ENCODE data around the gene OR5K3.

The OR5K3 gene

GRCh38 chr3:98406034-98406433 is 15.6 kb downstream of the OR5K3 start:
- H3F3A ChIP-seq (ENCODE audit: control insufficient read depth, insufficient read depth) = no peaks in the 10 kb centered on the region
- TF ChIP-seq EZH2phosphoT487 (IDR thresholded peaks at IDR 0.05; ENCODE audit: borderline replicate concordance, low read length) = no peak
- TF ChIP-seq, protein P1, sequence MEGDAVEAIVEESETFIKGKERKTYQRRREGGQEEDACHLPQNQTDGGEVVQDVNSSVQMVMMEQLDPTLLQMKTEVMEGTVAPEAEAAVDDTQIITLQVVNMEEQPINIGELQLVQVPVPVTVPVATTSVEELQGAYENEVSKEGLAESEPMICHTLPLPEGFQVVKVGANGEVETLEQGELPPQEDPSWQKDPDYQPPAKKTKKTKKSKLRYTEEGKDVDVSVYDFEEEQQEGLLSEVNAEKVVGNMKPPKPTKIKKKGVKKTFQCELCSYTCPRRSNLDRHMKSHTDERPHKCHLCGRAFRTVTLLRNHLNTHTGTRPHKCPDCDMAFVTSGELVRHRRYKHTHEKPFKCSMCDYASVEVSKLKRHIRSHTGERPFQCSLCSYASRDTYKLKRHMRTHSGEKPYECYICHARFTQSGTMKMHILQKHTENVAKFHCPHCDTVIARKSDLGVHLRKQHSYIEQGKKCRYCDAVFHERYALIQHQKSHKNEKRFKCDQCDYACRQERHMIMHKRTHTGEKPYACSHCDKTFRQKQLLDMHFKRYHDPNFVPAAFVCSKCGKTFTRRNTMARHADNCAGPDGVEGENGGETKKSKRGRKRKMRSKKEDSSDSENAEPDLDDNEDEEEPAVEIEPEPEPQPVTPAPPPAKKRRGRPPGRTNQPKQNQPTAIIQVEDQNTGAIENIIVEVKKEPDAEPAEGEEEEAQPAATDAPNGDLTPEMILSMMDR (IDR thresholded peaks at IDR 0.05; ENCODE audit: low read depth, low read length, poor library complexity, severe bottlenecking) = no peak
- no peaks in the 10 kb centered on the region for H3K27me3 ChIP-seq (ENCODE audit: control insufficient read depth, low read length)
- H3K4me1 ChIP-seq (ENCODE audit: control insufficient read depth, low read length) = peaks cover 13% of the 10 kb centered on the region
- no peaks in the 10 kb centered on the region for H4K20me1 ChIP-seq (ENCODE audit: control insufficient read depth, insufficient read depth, low read depth, low read length)
- no peaks in the 10 kb centered on the region for H3K9me3 ChIP-seq (ENCODE audit: control insufficient read depth, insufficient read depth, low read length)
- H3K27ac ChIP-seq (ENCODE audit: low read depth, low read length) = no peak overlapping the region
- 0 out of 2 replicates have a peak overlapping the region, but pooled peaks have one; percentile 35 for H3K4me3 ChIP-seq (ENCODE audit: low read length)
- no peaks in the 10 kb centered on the region for H3K36me3 ChIP-seq (ENCODE audit: control insufficient read depth, low read length)
- no peaks in the 10 kb centered on the region for H3K9me2 ChIP-seq (replicated peaks; ENCODE audit: control insufficient read depth, low read length)
- peak overlapping the region; percentile 66 for H3K4me2 ChIP-seq (ENCODE audit: low read length)
- H3K79me2 ChIP-seq (ENCODE audit: control insufficient read depth, low read length) = no peaks in the 10 kb centered on the region

- Histone ChIP-seq H3K4me2 (ENCODE audit: low read length) (no peak overlapping the region), H3K79me2 (ENCODE audit: control insufficient read depth, low read length) (no peaks in the 10 kb centered on the region), H3K4me1 (ENCODE audit: control insufficient read depth, low read length) (no peaks in the 10 kb centered on the region), H3K27ac (ENCODE audit: low read depth, low read length) (no peak overlapping the region), H3K36me3 (ENCODE audit: control insufficient read depth, low read length) (no peaks in the 10 kb centered on the region), H3K27me3 (ENCODE audit: control insufficient read depth, low read length) (no peaks in the 10 kb centered on the region), H3K9me2 (replicated peaks; ENCODE audit: control insufficient read depth, low read length) (no peaks in the 10 kb centered on the region), H3K4me3 (ENCODE audit: low read length) (no peak overlapping the region), H3K9me3 (ENCODE audit: control insufficient read depth, insufficient read depth, low read length) (peaks cover 19% of the 10 kb centered on the region), H4K20me1 (ENCODE audit: control insufficient read depth, insufficient read depth, low read depth, low read length) (no peaks in the 10 kb centered on the region), H3F3A (ENCODE audit: control insufficient read depth, insufficient read depth) (no peaks in the 10 kb centered on the region)
- TF ChIP-seq EZH2phosphoT487 (IDR thresholded peaks at IDR 0.05; ENCODE audit: borderline replicate concordance, low read length) = no peak
Measured at GRCh38 chr3:98432575-98432974, 42.1 kb downstream of the OR5K3 start.

DNA sequence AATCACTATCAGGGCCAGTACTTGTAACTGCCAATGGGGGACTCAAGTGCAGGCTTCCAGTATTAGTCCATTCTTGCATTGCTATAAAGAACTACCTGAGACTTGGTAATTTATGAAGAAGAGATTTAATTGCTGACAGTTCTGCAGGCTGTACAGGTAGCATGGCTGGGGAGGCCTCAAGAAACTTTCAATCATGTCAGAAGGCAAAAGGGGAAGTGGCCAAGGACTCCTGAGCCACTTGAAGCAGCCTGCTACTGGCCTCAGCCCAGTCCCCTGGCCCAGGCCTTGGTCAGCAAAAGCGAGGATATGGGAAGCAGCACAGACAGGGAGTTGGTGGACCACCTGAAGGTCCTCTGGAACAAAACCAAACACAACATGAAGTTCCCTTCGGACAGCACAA is 43.3 kb downstream of the OR5K3 start:
- H3F3A ChIP-seq (ENCODE audit: control insufficient read depth, insufficient read depth) = no peaks in the 10 kb centered on the region
- no peaks in the 10 kb centered on the region for H3K9me2 ChIP-seq (replicated peaks; ENCODE audit: control insufficient read depth, low read length)
- TF ChIP-seq, protein P1 (IDR thresholded peaks at IDR 0.05; ENCODE audit: low read depth, low read length, poor library complexity, severe bottlenecking) = no peak
- no peak for TF ChIP-seq EZH2phosphoT487 (IDR thresholded peaks at IDR 0.05; ENCODE audit: borderline replicate concordance, low read length)
- no peak overlapping the region for H3K4me2 ChIP-seq (ENCODE audit: low read length)
- H3K9me3 ChIP-seq (ENCODE audit: control insufficient read depth, insufficient read depth, low read length) = peaks cover 19% of the 10 kb centered on the region
- H3K79me2 ChIP-seq (ENCODE audit: control insufficient read depth, low read length) = no peaks in the 10 kb centered on the region
- no peaks in the 10 kb centered on the region for H3K27me3 ChIP-seq (ENCODE audit: control insufficient read depth, low read length)
- no peak overlapping the region for H3K4me3 ChIP-seq (ENCODE audit: low read length)
- H3K4me1 ChIP-seq (ENCODE audit: control insufficient read depth, low read length) = no peaks in the 10 kb centered on the region
- H3K27ac ChIP-seq (ENCODE audit: low read depth, low read length) = no peak overlapping the region
- H3K36me3 ChIP-seq (ENCODE audit: control insufficient read depth, low read length) = no peaks in the 10 kb centered on the region
- no peaks in the 10 kb centered on the region for H4K20me1 ChIP-seq (ENCODE audit: control insufficient read depth, insufficient read depth, low read depth, low read length)

DNA sequence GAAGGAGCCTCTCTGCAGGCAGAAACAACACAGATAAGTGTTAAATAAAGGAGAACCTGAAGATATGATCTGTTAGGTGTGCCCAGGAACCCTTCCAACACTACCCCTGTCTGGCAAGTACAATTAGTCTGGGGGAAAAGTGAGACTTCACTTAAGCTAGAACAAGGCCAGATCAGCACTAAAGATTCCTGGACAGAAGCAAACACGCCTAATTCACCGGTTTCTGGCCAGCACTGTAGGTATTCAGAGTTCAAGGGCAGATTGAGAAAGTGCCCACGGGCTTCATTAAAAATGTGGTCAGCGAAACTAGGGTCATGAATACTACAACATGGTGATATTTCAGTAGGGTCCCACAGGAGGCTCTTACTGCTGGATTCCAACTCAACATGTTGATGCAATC is 43.9 kb downstream of the OR5K3 start:
- Histone ChIP-seq H3F3A (ENCODE audit: control insufficient read depth, insufficient read depth) (no peaks in the 10 kb centered on the region), H3K4me3 (ENCODE audit: low read length) (no peak overlapping the region), H3K79me2 (ENCODE audit: control insufficient read depth, low read length) (no peaks in the 10 kb centered on the region), H3K27me3 (ENCODE audit: control insufficient read depth, low read length) (no peaks in the 10 kb centered on the region), H3K36me3 (ENCODE audit: control insufficient read depth, low read length) (no peaks in the 10 kb centered on the region), H3K4me2 (ENCODE audit: low read length) (no peak overlapping the region), H3K4me1 (ENCODE audit: control insufficient read depth, low read length) (no peaks in the 10 kb centered on the region), H4K20me1 (ENCODE audit: control insufficient read depth, insufficient read depth, low read depth, low read length) (no peaks in the 10 kb centered on the region), H3K27ac (ENCODE audit: low read depth, low read length) (no peak overlapping the region), H3K9me2 (replicated peaks; ENCODE audit: control insufficient read depth, low read length) (no peaks in the 10 kb centered on the region), H3K9me3 (ENCODE audit: control insufficient read depth, insufficient read depth, low read length) (peaks cover 14% of the 10 kb centered on the region)
- TF ChIP-seq EZH2phosphoT487 (IDR thresholded peaks at IDR 0.05; ENCODE audit: borderline replicate concordance, low read length) = no peak
- TF ChIP-seq, protein P1 (IDR thresholded peaks at IDR 0.05; ENCODE audit: low read depth, low read length, poor library complexity, severe bottlenecking) = no peak

Data from DOHH2 (cell line).